ENCODE data around the gene PI4KB.
"Not testable (repeated sequence)": the region's sequence is repeated elsewhere in the genome, so short reads cannot be mapped to it uniquely, and the experiment has no call there.

Gene PI4KB

DNA sequence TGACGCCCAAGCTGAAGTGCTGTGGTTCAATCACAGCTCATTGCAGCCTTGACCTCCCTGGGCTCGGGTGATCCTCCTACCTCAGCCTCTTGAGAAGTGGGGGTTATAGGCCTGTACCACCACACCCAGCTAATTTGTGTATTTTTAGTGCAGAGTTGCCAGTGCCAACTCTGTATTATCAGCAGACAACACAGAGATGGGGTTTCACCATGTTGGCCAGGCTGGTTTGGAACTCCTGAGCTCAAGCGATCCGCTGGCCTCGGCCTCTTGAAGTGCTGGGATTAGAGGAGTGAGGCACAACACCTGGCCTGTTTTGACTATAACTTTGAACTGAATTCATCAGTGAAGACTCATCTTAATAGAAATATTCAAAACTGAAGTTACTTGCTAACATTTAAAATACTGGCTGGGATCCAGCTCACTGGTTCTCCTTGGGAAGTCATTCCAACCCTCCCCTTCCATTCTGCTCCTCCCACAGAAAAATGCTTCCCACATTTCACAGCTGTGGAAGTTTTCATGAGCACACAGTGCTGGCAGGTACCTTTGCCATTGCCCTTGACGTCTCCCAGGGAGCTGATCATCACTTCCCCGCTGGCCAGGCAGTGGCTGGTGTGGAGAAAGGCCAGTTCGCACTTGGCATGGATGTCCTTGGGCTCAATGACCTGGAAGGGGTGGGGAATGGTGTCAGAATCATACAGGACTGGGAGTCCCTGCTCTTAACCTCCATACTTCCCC lies 40.6 kb upstream of the PI4KB start:
- peaks cover 25 to 41% of the 10 kb centered on the region in 2 donors for H3K4me1 ChIP-seq (ENCODE audit: control insufficient read depth in 1 of 2, insufficient read depth in 2 of 2, low read length in 2 of 2)
- H3K27me3 ChIP-seq (ENCODE audit: control insufficient read depth in 1 of 2, insufficient read depth in 2 of 2, low read length in 2 of 2): no peaks in the 10 kb centered on the region
- H3K27ac ChIP-seq (ENCODE audit: low read depth, low read length): no peak overlapping the region
- no peak overlapping the region for H3K9ac ChIP-seq (ENCODE audit: low read depth in 1 of 2, low read length in 2 of 2)
- peaks cover 0 to 1% of the 10 kb centered on the region in 2 donors for H3K9me3 ChIP-seq (ENCODE audit: control insufficient read depth in 1 of 2, low read length in 2 of 2)
- H3K36me3 ChIP-seq (ENCODE audit: control insufficient read depth in 1 of 2, insufficient read depth in 2 of 2, low read length in 2 of 2): peaks cover 34 to 53% of the 10 kb centered on the region in 2 donors
- H3K4me3 ChIP-seq (ENCODE audit: low read depth in 1 of 2, low read length in 2 of 2): no peak overlapping the region

DNA sequence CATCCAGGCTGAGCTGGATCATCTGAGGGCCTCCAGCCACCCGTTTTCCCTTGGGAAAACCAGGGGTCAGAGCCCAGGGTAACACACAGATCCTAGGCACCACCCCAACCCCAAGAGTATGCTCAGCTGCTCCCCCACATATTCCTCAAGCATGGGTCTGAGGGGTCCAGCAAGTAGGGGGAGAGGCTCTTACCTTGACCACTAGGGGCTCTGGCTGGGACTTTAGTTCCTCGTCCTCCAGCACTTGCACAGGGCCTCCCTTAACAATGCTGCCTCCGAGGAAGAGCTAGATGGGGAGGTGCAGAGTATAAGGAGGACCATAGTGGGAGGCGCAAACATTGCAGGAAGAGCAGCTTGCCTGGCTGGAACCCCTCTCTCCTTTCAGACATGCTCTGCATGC lies 37.8 kb upstream of the PI4KB start:
- no peak overlapping the region for H3K27ac ChIP-seq (ENCODE audit: low read depth, low read length)
- H3K27me3 ChIP-seq (ENCODE audit: control insufficient read depth in 1 of 2, insufficient read depth in 2 of 2, low read length in 2 of 2): no peaks in the 10 kb centered on the region
- H3K36me3 ChIP-seq (ENCODE audit: control insufficient read depth in 1 of 2, insufficient read depth in 2 of 2, low read length in 2 of 2): peaks cover 34 to 58% of the 10 kb centered on the region in 2 donors
- H3K4me1 ChIP-seq (ENCODE audit: control insufficient read depth in 1 of 2, insufficient read depth in 2 of 2, low read length in 2 of 2): peaks cover 17 to 20% of the 10 kb centered on the region in 2 donors
- H3K9me3 ChIP-seq (ENCODE audit: control insufficient read depth in 1 of 2, low read length in 2 of 2): peaks cover 8 to 10% of the 10 kb centered on the region in 2 donors
- H3K9ac ChIP-seq (ENCODE audit: low read depth in 1 of 2, low read length in 2 of 2): no peak overlapping the region
- no peak overlapping the region for H3K4me3 ChIP-seq (ENCODE audit: low read depth in 1 of 2, low read length in 2 of 2)

DNA sequence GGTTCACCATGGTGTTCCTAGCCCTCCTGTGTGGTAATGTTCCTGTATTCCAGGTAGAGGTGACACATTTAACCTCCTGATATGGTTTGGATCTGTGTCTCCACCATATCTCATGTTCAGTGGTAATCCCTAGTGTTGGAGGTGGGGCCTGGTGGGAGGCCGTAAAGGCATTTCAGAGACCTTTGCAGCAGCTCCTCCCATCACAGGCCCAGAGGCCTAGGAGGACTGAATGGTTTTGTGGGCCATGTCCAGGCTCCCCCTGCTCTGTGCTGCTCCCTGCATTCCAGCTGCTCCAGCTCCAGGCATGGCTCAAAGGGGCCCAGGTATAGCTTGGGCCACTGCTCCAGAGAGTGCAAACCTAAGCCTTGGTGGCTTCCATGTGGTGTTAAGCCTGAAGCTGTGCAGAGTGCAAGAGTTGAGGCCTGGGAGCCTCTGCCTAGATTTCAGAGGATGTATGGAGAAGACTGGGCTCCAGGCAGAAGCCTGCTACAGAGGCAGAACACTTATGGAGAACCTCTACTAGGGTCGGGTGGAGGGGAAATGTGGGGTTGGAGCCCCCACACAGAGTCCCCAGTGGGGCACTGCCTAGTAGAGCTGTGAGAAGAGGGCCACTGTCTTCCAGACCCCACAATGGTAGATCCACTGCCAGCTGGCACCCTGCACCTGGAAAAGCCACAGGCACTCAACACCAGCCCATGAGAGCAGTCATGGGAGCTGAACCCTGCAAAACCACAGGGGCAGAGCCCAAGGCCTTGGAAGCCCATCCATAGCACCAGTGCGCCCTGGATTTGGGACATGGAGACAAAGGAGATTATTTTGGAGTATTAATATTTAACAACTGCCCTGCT lies 35.3 kb upstream of the PI4KB start:
- Histone ChIP-seq H3K4me3 (ENCODE audit: low read depth in 1 of 2, low read length in 2 of 2) (no peak overlapping the region), H3K9me3 (ENCODE audit: control insufficient read depth in 1 of 2, low read length in 2 of 2) (peaks cover 8 to 10% of the 10 kb centered on the region in 2 donors), H3K27me3 (ENCODE audit: control insufficient read depth in 1 of 2, insufficient read depth in 2 of 2, low read length in 2 of 2) (no peaks in the 10 kb centered on the region), H3K9ac (ENCODE audit: low read depth in 1 of 2, low read length in 2 of 2) (no peak overlapping the region), H3K36me3 (ENCODE audit: control insufficient read depth in 1 of 2, insufficient read depth in 2 of 2, low read length in 2 of 2) (peaks cover 27 to 41% of the 10 kb centered on the region in 2 donors), H3K4me1 (ENCODE audit: control insufficient read depth in 1 of 2, insufficient read depth in 2 of 2, low read length in 2 of 2) (no peaks in the 10 kb centered on the region), H3K27ac (ENCODE audit: low read depth, low read length) (no peak overlapping the region)

DNA sequence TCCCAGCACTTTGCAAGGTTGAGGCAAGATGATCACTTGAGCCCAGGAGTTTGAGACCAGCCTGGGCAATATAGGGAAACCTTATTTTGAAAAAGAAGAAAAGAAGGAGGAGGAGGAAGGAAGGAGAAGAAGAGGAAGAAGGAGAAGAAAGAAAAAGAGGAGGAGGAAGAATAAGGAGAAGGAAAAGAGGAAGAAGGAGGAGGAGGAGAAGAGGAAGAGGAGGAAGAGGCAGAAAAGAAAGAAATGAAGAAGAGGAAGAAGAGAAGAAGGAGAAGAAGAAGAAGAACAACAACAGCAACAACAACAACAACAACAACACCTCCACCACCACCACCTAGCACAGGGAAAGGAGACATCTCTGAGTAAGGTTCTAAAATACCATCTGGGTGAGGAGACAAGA lies 34.7 kb upstream of the PI4KB start:
- H3K27me3 ChIP-seq (ENCODE audit: control insufficient read depth in 1 of 2, insufficient read depth in 2 of 2, low read length in 2 of 2): no peaks in the 10 kb centered on the region
- H3K9ac ChIP-seq (ENCODE audit: low read depth in 1 of 2, low read length in 2 of 2): no peak overlapping the region
- no peak overlapping the region for H3K4me3 ChIP-seq (ENCODE audit: low read depth in 1 of 2, low read length in 2 of 2)
- H3K9me3 ChIP-seq (ENCODE audit: control insufficient read depth in 1 of 2, low read length in 2 of 2): peaks cover 8 to 10% of the 10 kb centered on the region in 2 donors
- H3K27ac ChIP-seq (ENCODE audit: low read depth, low read length): no peak overlapping the region
- H3K36me3 ChIP-seq (ENCODE audit: control insufficient read depth in 1 of 2, insufficient read depth in 2 of 2, low read length in 2 of 2): peaks cover 24 to 37% of the 10 kb centered on the region in 2 donors
- H3K4me1 ChIP-seq (ENCODE audit: control insufficient read depth in 1 of 2, insufficient read depth in 2 of 2, low read length in 2 of 2): no peaks in the 10 kb centered on the region

DNA sequence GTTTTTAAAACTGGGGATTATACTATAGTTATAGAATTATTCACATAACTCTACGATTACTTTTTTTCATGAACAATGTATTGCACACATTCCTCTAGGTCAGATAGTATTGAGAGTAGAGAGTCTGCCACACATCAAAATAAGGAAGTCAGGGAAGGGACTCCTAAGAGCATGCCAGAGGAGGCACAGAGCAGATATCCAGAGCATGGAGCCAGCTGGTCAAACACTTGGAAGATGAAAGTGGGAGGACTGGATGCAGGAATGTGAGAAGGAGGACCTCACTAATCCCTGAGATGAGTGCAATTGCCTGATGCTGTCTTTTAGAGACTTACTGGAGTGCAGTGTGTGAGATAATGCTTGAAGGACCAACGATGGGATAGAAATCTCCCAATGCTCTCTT lies 29.5 kb upstream of the PI4KB start:
- H3K4me3 ChIP-seq (ENCODE audit: low read depth in 1 of 2, low read length in 2 of 2): no peak overlapping the region
- no peaks in the 10 kb centered on the region for H3K36me3 ChIP-seq (ENCODE audit: control insufficient read depth in 1 of 2, insufficient read depth in 2 of 2, low read length in 2 of 2)
- no peaks in the 10 kb centered on the region for H3K27me3 ChIP-seq (ENCODE audit: control insufficient read depth in 1 of 2, insufficient read depth in 2 of 2, low read length in 2 of 2)
- no peak overlapping the region for H3K9ac ChIP-seq (ENCODE audit: low read depth in 1 of 2, low read length in 2 of 2)
- no peak overlapping the region for H3K27ac ChIP-seq (ENCODE audit: low read depth, low read length)
- H3K4me1 ChIP-seq (ENCODE audit: control insufficient read depth in 1 of 2, insufficient read depth in 2 of 2, low read length in 2 of 2): no peaks in the 10 kb centered on the region
- no peaks in the 10 kb centered on the region for H3K9me3 ChIP-seq (ENCODE audit: control insufficient read depth in 1 of 2, low read length in 2 of 2)

DNA sequence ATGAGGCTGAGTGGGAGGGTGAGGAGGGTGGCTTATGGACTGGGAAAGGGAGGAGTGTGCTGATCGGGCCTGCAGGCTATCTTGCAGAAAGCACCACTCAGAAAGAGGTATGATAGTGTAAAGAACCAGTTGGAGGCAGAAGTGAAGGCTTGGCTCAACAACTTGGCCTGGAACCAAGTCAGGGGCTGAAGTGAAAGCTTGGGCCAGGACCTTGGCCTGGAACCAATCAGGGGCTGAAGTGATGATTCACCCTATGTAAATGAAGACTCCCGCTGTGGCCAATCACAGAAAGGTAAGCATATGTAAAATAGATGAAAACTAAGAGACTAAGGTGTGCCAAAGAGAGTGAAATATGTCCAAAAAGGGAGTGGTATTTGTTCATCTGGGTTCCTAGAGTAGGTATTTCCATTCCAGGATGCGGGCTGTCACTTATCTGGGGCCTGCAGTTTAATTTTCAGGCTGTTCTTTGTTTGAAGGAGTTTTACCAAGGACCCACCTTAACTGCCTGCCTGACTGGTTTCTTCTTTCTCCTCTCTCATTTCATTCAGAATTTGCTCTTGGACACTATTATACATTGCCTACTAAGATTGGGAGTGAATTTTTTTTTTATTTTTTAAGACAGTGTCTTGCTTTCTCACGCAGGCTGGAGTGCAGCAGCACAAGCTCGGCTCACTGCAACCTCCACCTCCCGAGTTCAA lies 25.0 kb upstream of the PI4KB start:
- peaks cover 7% of the 10 kb centered on the region in 2 donors for H3K4me1 ChIP-seq (ENCODE audit: control insufficient read depth in 1 of 2, insufficient read depth in 2 of 2, low read length in 2 of 2)
- H3K27me3 ChIP-seq (ENCODE audit: control insufficient read depth in 1 of 2, insufficient read depth in 2 of 2, low read length in 2 of 2): no peaks in the 10 kb centered on the region
- H3K27ac ChIP-seq (ENCODE audit: low read depth, low read length): no peak overlapping the region
- no peak overlapping the region for H3K9ac ChIP-seq (ENCODE audit: low read depth in 1 of 2, low read length in 2 of 2)
- no peaks in the 10 kb centered on the region for H3K9me3 ChIP-seq (ENCODE audit: control insufficient read depth in 1 of 2, low read length in 2 of 2)
- no peaks in the 10 kb centered on the region for H3K36me3 ChIP-seq (ENCODE audit: control insufficient read depth in 1 of 2, insufficient read depth in 2 of 2, low read length in 2 of 2)
- no peak overlapping the region for H3K4me3 ChIP-seq (ENCODE audit: low read depth in 1 of 2, low read length in 2 of 2)

DNA sequence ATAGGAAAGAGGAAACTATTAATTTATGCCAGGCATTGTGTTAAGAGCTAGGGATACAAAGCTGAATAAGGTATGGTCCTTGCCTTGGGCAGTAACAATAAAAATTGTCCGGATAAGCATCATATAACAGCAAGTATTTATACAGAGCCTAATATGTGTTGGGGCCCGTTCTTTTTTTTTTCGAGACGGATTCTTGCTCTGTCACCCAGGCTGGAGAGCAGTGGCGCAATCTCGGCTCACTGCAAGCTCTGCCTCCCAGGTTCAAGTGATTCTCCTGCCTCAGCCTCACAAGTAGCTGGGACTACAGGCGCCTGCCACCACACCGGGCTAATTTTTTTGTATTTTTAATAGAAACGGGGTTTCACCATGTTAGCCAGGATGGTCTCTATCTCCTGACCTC lies 23.1 kb upstream of the PI4KB start:
- H3K4me3 ChIP-seq (ENCODE audit: low read depth in 1 of 2, low read length in 2 of 2); H3K27me3 ChIP-seq (ENCODE audit: control insufficient read depth in 1 of 2, insufficient read depth in 2 of 2, low read length in 2 of 2); H3K27ac ChIP-seq (ENCODE audit: low read depth, low read length); H3K9me3 ChIP-seq (ENCODE audit: control insufficient read depth in 1 of 2, low read length in 2 of 2); H3K36me3 ChIP-seq (ENCODE audit: control insufficient read depth in 1 of 2, insufficient read depth in 2 of 2, low read length in 2 of 2); H3K9ac ChIP-seq (ENCODE audit: low read depth in 1 of 2, low read length in 2 of 2): not testable (repeated sequence)
- peaks cover 16 to 19% of the 10 kb centered on the region in 2 donors for H3K4me1 ChIP-seq (ENCODE audit: control insufficient read depth in 1 of 2, insufficient read depth in 2 of 2, low read length in 2 of 2)

DNA sequence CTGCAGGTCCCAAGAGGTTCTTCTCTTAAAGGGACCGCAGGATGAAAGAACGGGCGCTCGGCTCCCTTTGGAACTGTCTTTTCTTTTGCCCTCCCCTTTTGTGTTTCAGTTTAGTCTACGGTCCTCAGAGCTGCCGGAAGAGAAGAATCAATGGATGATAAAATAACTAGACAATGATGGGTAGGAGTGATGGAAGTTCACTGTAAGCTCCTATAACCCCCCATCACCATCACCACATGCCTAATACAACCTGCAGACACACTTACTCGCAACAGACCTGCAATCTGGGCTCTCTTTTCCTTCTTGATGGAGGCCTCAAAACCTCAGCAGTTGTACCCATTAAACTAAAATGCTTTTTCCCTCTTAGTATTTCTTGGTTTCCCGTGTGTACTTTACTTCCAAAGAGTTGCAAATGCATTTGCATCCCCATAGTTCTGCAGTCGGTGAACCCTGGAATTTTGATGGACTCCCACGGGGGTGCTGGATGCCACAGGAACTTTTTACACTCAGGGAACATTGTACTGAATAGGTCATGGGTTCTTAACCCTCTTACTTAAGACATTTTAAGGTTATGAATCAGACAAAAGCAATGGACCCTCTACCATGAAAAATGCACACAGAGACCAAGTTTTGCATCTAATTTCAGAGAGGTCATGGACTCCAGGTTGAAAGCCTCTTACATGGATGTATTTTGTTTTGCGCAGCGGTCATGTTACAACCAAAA lies 20.5 kb upstream of the PI4KB start:
- peaks cover 16 to 19% of the 10 kb centered on the region in 2 donors for H3K4me1 ChIP-seq (ENCODE audit: control insufficient read depth in 1 of 2, insufficient read depth in 2 of 2, low read length in 2 of 2)
- no peaks in the 10 kb centered on the region for H3K9me3 ChIP-seq (ENCODE audit: control insufficient read depth in 1 of 2, low read length in 2 of 2)
- peak overlapping the region; percentile 23 for H3K27ac ChIP-seq (ENCODE audit: low read depth, low read length)
- peaks cover 18 to 24% of the 10 kb centered on the region in 2 donors for H3K36me3 ChIP-seq (ENCODE audit: control insufficient read depth in 1 of 2, insufficient read depth in 2 of 2, low read length in 2 of 2)
- H3K27me3 ChIP-seq (ENCODE audit: control insufficient read depth in 1 of 2, insufficient read depth in 2 of 2, low read length in 2 of 2): no peaks in the 10 kb centered on the region
- H3K9ac ChIP-seq (ENCODE audit: low read depth in 1 of 2, low read length in 2 of 2): peak overlapping the region; percentile 59 to 89
- peak overlapping the region; percentile 81 to 97 for H3K4me3 ChIP-seq (ENCODE audit: low read depth in 1 of 2, low read length in 2 of 2)

DNA sequence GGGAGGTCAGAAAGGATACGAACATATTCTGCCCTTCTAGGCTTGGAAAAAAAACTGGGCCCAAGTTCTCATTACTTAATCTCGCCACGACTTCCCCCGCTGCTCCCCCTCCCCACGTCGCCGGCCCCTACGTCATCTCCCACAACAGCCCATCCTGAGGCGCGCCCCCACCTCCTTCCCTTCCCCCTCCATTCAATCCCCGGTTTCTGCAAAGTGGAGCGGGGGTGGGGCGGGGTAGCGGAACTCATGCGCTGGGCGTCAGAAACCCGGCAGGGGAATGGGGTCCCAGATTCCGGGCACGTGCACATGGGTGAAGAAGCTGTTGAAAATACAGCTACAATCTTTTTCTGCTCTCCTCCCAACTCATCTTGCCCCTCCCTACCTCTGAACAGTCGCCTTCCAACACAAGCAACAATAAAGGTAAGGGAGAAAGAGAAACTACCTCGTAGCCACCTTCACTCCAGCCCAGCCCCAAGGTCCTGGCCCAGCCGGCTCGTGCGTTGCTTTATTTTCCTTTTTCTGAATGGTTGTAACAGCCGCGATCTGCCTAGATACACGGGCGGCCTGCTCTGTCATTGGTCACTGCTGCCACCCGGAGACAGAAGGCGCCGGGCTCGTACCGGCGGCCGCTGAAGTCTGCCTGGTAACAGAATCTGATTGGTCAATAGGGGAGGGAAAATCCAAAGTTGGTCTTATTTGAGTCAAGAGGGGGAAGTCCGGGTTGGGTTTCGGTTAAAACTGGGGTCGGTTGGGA lies 19.7 kb upstream of the PI4KB start, which contains the start of gene RFX5:
TSS of gene RFX5 (minus strand) at position 484 of the 754 bp plus-strand sequence. CDS start 932 bp downstream, outside the sequence.
- H3K4me3 ChIP-seq (ENCODE audit: low read depth in 1 of 2, low read length in 2 of 2): peak within 1 kb of the TSS; percentile 81 to 97
- H3K36me3 ChIP-seq (ENCODE audit: control insufficient read depth in 1 of 2, insufficient read depth in 2 of 2, low read length in 2 of 2): peaks cover 23 to 28% of the 10 kb centered on the region in 2 donors
- peaks cover 16 to 19% of the 10 kb centered on the region in 2 donors for H3K4me1 ChIP-seq (ENCODE audit: control insufficient read depth in 1 of 2, insufficient read depth in 2 of 2, low read length in 2 of 2)
- no peaks in the 10 kb centered on the region for H3K27me3 ChIP-seq (ENCODE audit: control insufficient read depth in 1 of 2, insufficient read depth in 2 of 2, low read length in 2 of 2)
- H3K9ac ChIP-seq (ENCODE audit: low read depth in 1 of 2, low read length in 2 of 2): peak within 1 kb of the TSS; percentile 76 to 89
- peak within 1 kb of the TSS; percentile 97 for H3K27ac ChIP-seq (ENCODE audit: low read depth, low read length)
- H3K9me3 ChIP-seq (ENCODE audit: control insufficient read depth in 1 of 2, low read length in 2 of 2): no peaks in the 10 kb centered on the region
